B cell (primary cell): ENCODE data around the gene ARHGAP9. TPM values are rescaled to one million over a fixed set of nuclear protein-coding genes. Genes with fewer than 3 reads are reported as not detected.

Experiments
- ATAC-seq: fragments of 200-7000 bp; cut with Tn5 transposase; one replicate; pipeline ENCODE4 v1.10.0; 2021; ENCODE audit warnings: low read depth, mild to moderate bottlenecking, moderate number of reproducible peaks, moderate library complexity
- CTCF ChIA-PET: fragments of 350-600 bp; sonication (Branson Sonifier 250); formaldehyde crosslinking; loops from one replicate; lab custom pipeline; 2021; ENCODE audit warnings: antibody characterized with exemption, inconsistent platforms; lab: Charles Lee
- POLR2A ChIA-PET: fragments of 350-600 bp; sonication (Branson Sonifier 250); formaldehyde crosslinking; loops from one replicate; lab custom pipeline; 2021; ENCODE audit warnings: antibody characterized with exemption; lab: Charles Lee
- DNase-seq: peaks from one replicate; pipeline ENCODE4 v3.0.0; 2013
- H2AFZ ChIP-seq: 2 replicates; pipeline ENCODE4 v1.6.1; 2012; ENCODE audit warnings: mild to moderate bottlenecking, low read depth, low read length; ENCODE audit not compliant: insufficient read depth, poor library complexity, severe bottlenecking
- H3K27ac ChIP-seq, 2 donors: 1 replicate in 1 of 2; 2 replicates in 1 of 2; pipeline ENCODE4 v1.5.1; 2012 to 2013; ENCODE audit warnings: low read length in 2 of 2, mild to moderate bottlenecking in 2 of 2, moderate library complexity in 1 of 2
- H3K27me3 ChIP-seq, 4 experiments: fragments of 200-600 bp in 1 of 4; sonication (generic) in 1 of 4; replicated peaks in 1 of 4; 1 replicate in 2 of 4; 2 replicates in 2 of 4; pipeline versions ENCODE4 v1.6.1 to v1.7.0; 2013 to 2016; ENCODE audit warnings: low read length in 3 of 4, mild to moderate bottlenecking in 2 of 4, mixed read lengths in 1 of 4, moderate library complexity in 1 of 4; ENCODE audit not compliant: insufficient read depth in 4 of 4, control insufficient read depth in 3 of 4; ENCODE audit errors: control extremely low read depth in 1 of 4
- H3K36me3 ChIP-seq, 2 experiments: replicated peaks in 1 of 2; 1 replicate in 1 of 2; 2 replicates in 1 of 2; pipeline versions ENCODE4 v1.6.1 to v1.7.1; 2013; ENCODE audit warnings: low read length in 1 of 2; ENCODE audit not compliant: insufficient read depth in 2 of 2, control insufficient read depth in 1 of 2; ENCODE audit errors: control extremely low read depth in 1 of 2, extremely low read depth in 1 of 2
- H3K4me1 ChIP-seq, 2 donors: fragments of 200-600 bp in 1 of 2; sonication (generic) in 1 of 2; 1 replicate in 1 of 2; 2 replicates in 1 of 2; pipeline versions ENCODE4 v1.5.1 to v1.6.1; 2013 to 2017; ENCODE audit warnings: low read length in 2 of 2; ENCODE audit not compliant: control insufficient read depth in 2 of 2, insufficient read depth in 2 of 2
- H3K4me2 ChIP-seq: replicated peaks from 2 replicates; pipeline ENCODE3; 2012; ENCODE audit warnings: mild to moderate bottlenecking, low read depth, low read length; ENCODE audit not compliant: poor library complexity, severe bottlenecking
- H3K4me3 ChIP-seq, 5 experiments: fragments of 200-600 bp in 1 of 5; sonication (generic) in 1 of 5; 1 replicate in 3 of 5; 2 replicates in 2 of 5; pipeline versions ENCODE4 v1.5.1 to v1.7.0; 2011 to 2016; ENCODE audit warnings: low read length in 4 of 5, mild to moderate bottlenecking in 4 of 5, low read depth in 2 of 5, control low read depth in 1 of 5, moderate library complexity in 1 of 5; ENCODE audit not compliant: insufficient read depth in 1 of 5; ENCODE audit errors: control extremely low read depth in 1 of 5, extremely low read depth in 1 of 5
- H3K79me2 ChIP-seq: fragments of 200-600 bp; sonication (generic); one replicate; pipeline ENCODE4 v1.6.0; 2016; ENCODE audit warnings: low read length; ENCODE audit not compliant: control insufficient read depth, insufficient read depth
- H3K9ac ChIP-seq: fragments of 200-600 bp; sonication (generic); 2 replicates; pipeline ENCODE4 v1.6.1; 2017; ENCODE audit warnings: mild to moderate bottlenecking, low read length, moderate library complexity
- H3K9me3 ChIP-seq, 3 donors: one replicate each; pipeline versions ENCODE4 v1.6.1 to v1.7.1; 2013; ENCODE audit warnings: low read length in 2 of 3; ENCODE audit not compliant: control insufficient read depth in 2 of 3, insufficient read depth in 1 of 3; ENCODE audit errors: control extremely low read depth in 1 of 3
- H4K20me1 ChIP-seq: 2 replicates; pipeline ENCODE4 v1.6.0; 2012; ENCODE audit warnings: mild to moderate bottlenecking, low read length; ENCODE audit not compliant: insufficient read depth, control insufficient read depth, poor library complexity, severe bottlenecking
- H3K27ac Mint-ChIP-seq: one replicate; pipeline ENCODE4 v1.8.0; 2021; ENCODE audit warnings: mixed read lengths
- H3K27me3 Mint-ChIP-seq: one replicate; pipeline ENCODE4 v1.8.0; 2021; ENCODE audit warnings: mixed read lengths
- H3K4me1 Mint-ChIP-seq: one replicate; pipeline ENCODE4 v1.8.0; 2021; ENCODE audit warnings: mixed read lengths
- H3K4me3 Mint-ChIP-seq: one replicate; pipeline ENCODE4 v1.8.0; 2021; ENCODE audit warnings: mixed read lengths
- H3K9me3 Mint-ChIP-seq: one replicate; pipeline ENCODE4 v1.8.0; 2022; ENCODE audit warnings: mixed read lengths; ENCODE audit not compliant: insufficient read depth
- CTCF ChIP-seq: fragments of 200-600 bp; IDR thresholded peaks from one replicate; pipeline ENCODE4 v1.8.0; 2022; ENCODE audit warnings: antibody characterized with exemption, mild to moderate bottlenecking
- EZH2 ChIP-seq: IDR thresholded peaks from 2 replicates; pipeline ENCODE4 v1.6.1; 2012; ENCODE audit warnings: borderline replicate concordance, low read depth, mild to moderate bottlenecking, moderate library complexity, low read length; ENCODE audit not compliant: insufficient read depth, poor library complexity, severe bottlenecking
- WGBS: methylation state at CpG from one replicate; pipeline ENCODE4 v1.1.5; 2013; ENCODE audit warnings: missing lambda C conversion rate; ENCODE audit not compliant: insufficient coverage; 5-methylcytosine and 5-hydroxymethylcytosine counted together
- intact Hi-C: fragments of 100-400 bp; cut with micrococcal nuclease; formaldehyde crosslinking; loops from one replicate; pipeline ENCODE4 v1.10.0; 2022
- polyA plus RNA-seq: library from polyadenylated mRNA; depleted of rRNA; stranded (reverse); fragments of >200 nt; gene quantifications from 2 replicates; pipeline ENCODE4 v1.2.3, GENCODE V29; 2012
- total RNA-seq, 2 donors: library from RNA; stranded (reverse); fragments of 120-200 nt in 1 of 2; gene quantifications; 1 replicate in 1 of 2; 2 replicates in 1 of 2; pipeline versions ENCODE4 v1.2.3 to v1.2.4, GENCODE V29; 2013 to 2022

ARHGAP9 gene
- total and polyA plus RNA-seq, 2 donors (not counting 1 experiment from before 2014, with no cell fraction given), result 161 to 390 TPM

- Mint-ChIP-seq H3K27me3 (no peaks in the 10 kb centered on the region), H3K9me3 (no peaks in the 10 kb centered on the region), H3K4me3 (peak overlapping the region; percentile 46), H3K27ac (peak overlapping the region; percentile 70), H3K4me1 (peaks cover 65% of the 10 kb centered on the region)
- no peak for DNase-seq
- H4K20me1 ChIP-seq, result peaks cover 23% of the 10 kb centered on the region
- no peak overlapping the region for H3K4me3 ChIP-seq
- H3K9ac ChIP-seq, result no peak overlapping the region
- peak overlapping the region in 1 of 2 donors; percentile 20 for H3K27ac ChIP-seq
- TF ChIP-seq EZH2, result no peak
- TF ChIP-seq CTCF, result no peak
- POLR2A ChIA-PET, result interaction anchor here (0.6 kb wide), 1 partner anchor 233 kb away, joined by 3 read pairs; no protein-coding TSS in a partner anchor
- CTCF ChIA-PET, result interaction anchor here (1.1 to 10.4 kb wide), 4 partner anchors 9 to 18 kb away, joined by 3 to 166 read pairs (median 7); partner anchors contain the start of genes GLI1 and MARS1
- no peak for ATAC-seq
- H3K36me3 ChIP-seq, result peaks cover 2 to 54% of the 10 kb centered on the region in 2 experiments
- no peak overlapping the region for H3K4me2 ChIP-seq
- H3K79me2 ChIP-seq, result peaks cover 66% of the 10 kb centered on the region
- intact Hi-C loops, result no loop called here
- WGBS, result 97% methylated on average over 3 of the region's 8 CpGs
- H3K4me1 ChIP-seq, result peaks cover 43 to 65% of the 10 kb centered on the region in 2 donors
- H3K9me3 ChIP-seq, result no peaks in the 10 kb centered on the region
- H3K27me3 ChIP-seq, result no peaks in the 10 kb centered on the region
- no peak overlapping the region for H2AFZ ChIP-seq
These were observed 5.2 kb downstream of the ARHGAP9 start for GRCh38 chr12:57474430-57474829.

DNA sequence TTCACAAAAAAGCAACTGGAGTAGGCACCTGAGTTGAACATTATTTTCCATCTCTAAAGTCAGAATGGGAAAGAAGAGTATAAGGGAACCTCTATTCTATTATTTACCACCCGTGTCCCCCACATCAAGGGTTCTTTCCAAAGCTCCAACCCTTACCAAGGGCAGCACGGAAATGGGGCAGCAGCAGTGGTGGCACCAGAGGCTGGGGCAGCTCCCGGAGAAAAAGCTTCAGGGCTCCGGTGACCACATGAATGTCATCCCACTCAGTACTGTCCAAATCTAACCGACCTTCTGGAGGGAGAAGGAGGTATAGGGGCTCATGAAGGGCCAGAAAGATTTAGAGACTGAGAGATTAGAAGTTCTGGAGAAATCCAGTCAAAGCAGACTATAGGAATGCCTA lies 5.8 kb downstream of the ARHGAP9 start:
- Histone ChIP-seq H2AFZ (no peak overlapping the region), H3K79me2 (peaks cover 61% of the 10 kb centered on the region), H3K9ac (no peak overlapping the region), H3K4me2 (no peak overlapping the region), H3K36me3 (peaks cover 2 to 59% of the 10 kb centered on the region in 2 experiments), H3K4me1 (peaks cover 38 to 60% of the 10 kb centered on the region in 2 donors), H3K4me3 (no peak overlapping the region), H4K20me1 (peaks cover 23% of the 10 kb centered on the region), H3K27me3 (no peaks in the 10 kb centered on the region), H3K27ac (peak overlapping the region in 1 of 2 donors; percentile 20), H3K9me3 (no peaks in the 10 kb centered on the region)
- TF ChIP-seq CTCF (no peak), EZH2 (no peak)
- ChIA-PET POLR2A (no interaction called here), CTCF (interaction anchor here (1.1 to 10.4 kb wide), 3 partner anchors 13 to 18 kb away, joined by 4 to 166 read pairs (median 10); partner anchors contain the start of genes GLI1 and MARS1)
- DNase-seq (no peak), ATAC-seq (no peak)
- no CpG with 5 or more reads among the region's 5 CpGs for WGBS
- H3K27ac Mint-ChIP-seq, result peak overlapping the region; percentile 70
- intact Hi-C loops, result no loop called here
- H3K9me3 Mint-ChIP-seq, result no peaks in the 10 kb centered on the region
- peak overlapping the region; percentile 23 for H3K4me3 Mint-ChIP-seq
- no peaks in the 10 kb centered on the region for H3K27me3 Mint-ChIP-seq
- H3K4me1 Mint-ChIP-seq, result peaks cover 59% of the 10 kb centered on the region
